Body of pancreas (tissue), 4 donors: Measurements from ENCODE around the gene HAUS3.

ENCODE experiments used
- CTCF ChIP-seq, 7 experiments: fragments of 450-650 bp in 4 of 7; fragments of 200-600 bp in 3 of 7; sonication (generic) in 3 of 7; IDR thresholded peaks; one replicate each; pipeline ENCODE4 v1.5.1; 2016 to 2019; ENCODE audit warnings: antibody characterized with exemption in 7 of 7
- POLR2A ChIP-seq, 3 donors: fragments of 450-650 bp; IDR thresholded peaks; one replicate each; pipeline ENCODE4 v1.6.1; 2016; ENCODE audit warnings: antibody characterized with exemption in 3 of 3, mild to moderate bottlenecking in 2 of 3

GRCh38 chr4:2217726-2218125 lies 24.2 kb downstream of the HAUS3 start:
- TF ChIP-seq CTCF (IDR thresholded peaks at IDR 0.05) (no peak), POLR2A (IDR thresholded peaks at IDR 0.05) (no peak)
